ENCODE measurements around the gene SHANK2.

DNA sequence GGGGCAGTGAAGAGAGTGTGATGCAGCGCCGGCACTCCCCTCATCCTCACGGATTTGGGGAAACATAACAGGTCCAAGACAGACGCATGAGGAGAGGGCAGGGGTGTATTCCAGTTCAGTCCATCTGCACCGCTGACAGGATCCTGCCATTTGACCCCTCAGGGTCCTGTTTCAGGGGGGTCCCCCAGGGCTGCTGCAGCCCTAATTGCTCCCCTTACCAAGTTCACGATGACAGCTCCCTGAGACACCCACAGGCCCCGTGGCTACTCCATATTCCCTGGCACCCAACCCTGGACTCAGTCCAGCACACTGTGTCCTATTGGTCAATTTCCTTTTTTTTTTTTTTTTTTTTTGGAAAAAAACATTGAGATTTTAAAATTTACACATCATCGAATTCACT lies 41.5 kb downstream of the SHANK2 start:
- TF ChIP-seq ZNF274 (IDR thresholded peaks at IDR 0.05; ENCODE audit: low read depth, low read length) (no peak), YY1 (IDR thresholded peaks at IDR 0.05; ENCODE audit: insufficient read depth, insufficient read length) (no peak), SUZ12 (IDR thresholded peaks at IDR 0.05; ENCODE audit: extremely low read depth, insufficient read depth, insufficient read length) (no peak)
